Panc1 (cell line): ENCODE data around the gene CYP27C1. TPM values are rescaled to one million over a fixed set of nuclear protein-coding genes. Genes with fewer than 3 reads are reported as not detected.
"Not testable (repeated sequence)": the region's sequence is repeated elsewhere in the genome, so short reads cannot be mapped to it uniquely, and the experiment has no call there.

Source experiments
- ATAC-seq: fragments of 200-7000 bp; cut with Tn5 transposase; 2 replicates; pipeline ENCODE4 v1.9.1; 2020; ENCODE audit warnings: mild to moderate bottlenecking, moderate library complexity
- BruUV-seq: library from RNA; stranded (reverse); fragments of 400-500 nt; replicated peaks from 2 replicates; lab custom pipeline; 2021; lab: Mats Ljungman, UMichigan
- CTCF ChIA-PET: fragments of 300-600 bp; sonication (Branson Sonifier 250); formaldehyde crosslinking; loops from one replicate; lab custom pipeline; 2022; ENCODE audit warnings: antibody characterized with exemption; lab: Charles Lee
- POLR2A ChIA-PET: fragments of 300-600 bp; sonication (Branson Sonifier 250); formaldehyde crosslinking; loops from one replicate; lab custom pipeline; 2022; ENCODE audit warnings: antibody characterized with exemption; lab: Charles Lee
- DNase-seq: peaks from one replicate; pipeline ENCODE4 v3.0.0-alpha.2; 2010; ENCODE audit warnings: low read depth, low spot score
- H3K27ac ChIP-seq: 2 replicates; pipeline ENCODE4 v1.5.1; 2011; ENCODE audit warnings: mild to moderate bottlenecking, low read length, inconsistent platforms
- H3K27me3 ChIP-seq: fragments of 200-500 bp; sonication (Bioruptor generic); 2 replicates; pipeline ENCODE4 v1.6.0; 2014; ENCODE audit warnings: low read length, inconsistent platforms; ENCODE audit not compliant: control insufficient read depth, insufficient read depth
- H3K36me3 ChIP-seq: fragments of 200-500 bp; sonication (Bioruptor generic); 2 replicates; pipeline ENCODE4 v1.5.1; 2014; ENCODE audit warnings: inconsistent platforms, mild to moderate bottlenecking, low read length, moderate library complexity; ENCODE audit not compliant: control insufficient read depth, insufficient read depth
- H3K4me1 ChIP-seq: 2 replicates; pipeline ENCODE4 v1.5.1; 2011; ENCODE audit warnings: inconsistent platforms, mild to moderate bottlenecking, low read length, moderate library complexity; ENCODE audit not compliant: control insufficient read depth, insufficient read depth
- H3K4me3 ChIP-seq, 2 experiments: 2 replicates each; pipeline ENCODE4 v1.5.1; 2011 to 2012; ENCODE audit warnings: low read depth in 2 of 2, low read length in 2 of 2, mild to moderate bottlenecking in 2 of 2, inconsistent platforms in 1 of 2, moderate library complexity in 1 of 2
- H3K9me3 ChIP-seq: fragments of 200-500 bp; sonication (Bioruptor generic); 2 replicates; pipeline ENCODE4 v1.5.1; 2014; ENCODE audit warnings: low read depth, mild to moderate bottlenecking, inconsistent platforms, low read length, moderate library complexity; ENCODE audit not compliant: control insufficient read depth, insufficient read depth
- CTCF ChIP-seq: fragments of 450-650 bp; IDR thresholded peaks from 2 replicates; pipeline ENCODE4 v1.5.1; 2017; ENCODE audit warnings: mild to moderate bottlenecking
- POLR2AphosphoS5 ChIP-seq: IDR thresholded peaks from 2 replicates; pipeline ENCODE4 v1.6.1; 2012; ENCODE audit warnings: mild to moderate bottlenecking, low read depth, low read length, moderate library complexity
- REST ChIP-seq, 2 experiments: IDR thresholded peaks; 2 replicates each; pipeline ENCODE4 v1.6.1; 2011 to 2012; ENCODE audit warnings: low read depth in 2 of 2, control low read depth in 1 of 2, low read length in 1 of 2, mild to moderate bottlenecking in 1 of 2, moderate library complexity in 1 of 2; ENCODE audit not compliant: insufficient read depth in 1 of 2
- SIN3A ChIP-seq: IDR thresholded peaks from 2 replicates; pipeline ENCODE4 v1.6.1; 2012; ENCODE audit warnings: low read depth, mild to moderate bottlenecking, low read length, moderate library complexity, borderline replicate concordance; ENCODE audit not compliant: insufficient read depth
- TCF7L2 ChIP-seq: IDR thresholded peaks from 2 replicates; pipeline ENCODE4 v1.6.1; 2011; ENCODE audit warnings: mild to moderate bottlenecking, low read depth, low read length, inconsistent platforms
- in situ Hi-C: cut with HindIII; loops from 2 replicates; pipeline ENCODE4 v1.10.0; 2016; ENCODE audit warnings: low sequenced_read_pairs, low pct_unique_long_range_greater_than_20kb
- intact Hi-C: fragments of 100-400 bp; cut with micrococcal nuclease; formaldehyde crosslinking; loops from one replicate; pipeline ENCODE4 v1.10.0; 2022; ENCODE audit not compliant: unreplicated experiment
- total RNA-seq: library from RNA; stranded (reverse); gene quantifications from one replicate; pipeline ENCODE4 v1.2.1, GENCODE V29; 2021; ENCODE audit not compliant: unreplicated experiment

CYP27C1 gene
- total RNA-seq, 1 experiment from 2014 or later = 5.7 TPM

GRCh38 chr2:127225186-127225960 is 5.3 kb upstream of the CYP27C1 start:
- in situ Hi-C loops = no loop called here
- Histone ChIP-seq H3K9me3 (no peaks in the 10 kb centered on the region), H3K36me3 (no peaks in the 10 kb centered on the region), H3K4me1 (peaks cover 30% of the 10 kb centered on the region), H3K27me3 (no peaks in the 10 kb centered on the region), H3K27ac (peak overlapping the region; percentile 8), H3K4me3 (no peak overlapping the region)
- BruUV-seq = no TSS peak
- TF ChIP-seq REST (IDR thresholded peaks at IDR 0.05; ENCODE audit: insufficient read depth in 1 of 2, low read depth in 2 of 2, low read length in 1 of 2) (no peak), SIN3A (no peak), TCF7L2 (no peak), CTCF (no peak), POLR2AphosphoS5 (no peak)
- POLR2A ChIA-PET = no interaction called here
- intact Hi-C loops = no loop called here
- CTCF ChIA-PET = no interaction called here
- DNase-seq (no peak), ATAC-seq (no peak)

GRCh38 chr2:127224135-127224534 is 4.0 kb upstream of the CYP27C1 start:
- POLR2A ChIA-PET, BruUV-seq, ATAC-seq, H3K9me3 ChIP-seq, DNase-seq, intact Hi-C loops, H3K27ac ChIP-seq, CTCF ChIA-PET, H3K36me3 ChIP-seq, H3K27me3 ChIP-seq, H3K4me3 ChIP-seq, in situ Hi-C loops: not testable (repeated sequence)
- H3K4me1 ChIP-seq = peaks cover 30% of the 10 kb centered on the region
